GM19438 (cell line): ENCODE results near the gene OR4C6.

Experiments
- ATAC-seq: cut with Tn5 transposase; IDR thresholded peaks from one replicate; pipeline ENCODE4 v1.9.1; 2021; ENCODE audit warnings: low read depth; ENCODE audit not compliant: unreplicated experiment

The OR4C6 gene

DNA sequence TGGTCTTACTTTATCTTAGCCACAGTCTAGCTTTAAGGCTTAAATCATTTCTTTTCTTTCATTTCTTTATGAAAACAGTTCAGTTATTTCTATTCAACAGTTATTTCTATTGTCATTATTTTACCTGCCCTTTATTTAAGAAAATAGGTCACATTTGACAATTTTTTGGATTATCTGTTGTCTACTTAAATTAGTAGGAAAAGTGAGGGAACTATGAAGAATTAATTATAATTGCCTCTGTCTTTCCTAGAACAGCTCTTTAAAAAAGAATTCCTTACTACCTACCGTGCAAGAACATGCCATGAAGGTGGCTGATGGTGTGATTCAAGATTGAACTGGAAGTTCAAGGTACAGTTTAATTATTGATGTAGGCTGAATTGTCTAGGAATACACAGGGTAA lies at the start of gene OR4C6:
TSS of gene OR4C6 (plus strand) at position 301 of the 400 bp plus-strand sequence. CDS start 2,966 bp downstream, outside the sequence.
- no peak for ATAC-seq

DNA sequence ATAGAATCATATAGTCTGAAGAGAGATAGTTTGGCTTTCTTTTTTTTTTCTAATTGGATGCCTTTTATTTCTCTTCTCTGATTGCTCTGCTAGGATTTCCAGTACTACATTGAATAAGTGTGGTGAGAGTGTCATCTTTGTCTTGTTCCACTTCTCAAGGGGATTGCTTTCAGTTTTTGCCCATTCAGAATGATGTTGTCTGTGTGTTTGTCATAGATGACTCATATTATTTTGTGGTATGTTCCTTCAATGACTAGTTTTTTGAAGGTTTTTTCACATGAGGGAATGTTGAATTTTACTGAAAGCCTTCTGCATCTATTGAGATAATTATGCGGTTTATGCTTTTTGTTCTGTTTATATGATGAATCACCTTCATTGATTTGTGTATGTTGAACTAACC lies 37.5 kb upstream of the OR4C6 start:
- no peak for ATAC-seq

GRCh38 chr11:55634813-55635212 lies 27.2 kb upstream of the OR4C6 start, which contains the start of gene OR4P4:
Gene OR4P4 (plus strand): TSS chr11:55635113.
- ATAC-seq = no peak

GRCh38 chr11:55648027-55648426 lies 14.0 kb upstream of the OR4C6 start, which contains the start of gene OR4S2:
Gene OR4S2 (plus strand): TSS chr11:55648327. CDS start chr11:55650904, 2,577 bp downstream.
- ATAC-seq = no peak

- ATAC-seq = no peak
Observed at GRCh38 chr11:55652560-55652959, 9.4 kb upstream of the OR4C6 start.

DNA sequence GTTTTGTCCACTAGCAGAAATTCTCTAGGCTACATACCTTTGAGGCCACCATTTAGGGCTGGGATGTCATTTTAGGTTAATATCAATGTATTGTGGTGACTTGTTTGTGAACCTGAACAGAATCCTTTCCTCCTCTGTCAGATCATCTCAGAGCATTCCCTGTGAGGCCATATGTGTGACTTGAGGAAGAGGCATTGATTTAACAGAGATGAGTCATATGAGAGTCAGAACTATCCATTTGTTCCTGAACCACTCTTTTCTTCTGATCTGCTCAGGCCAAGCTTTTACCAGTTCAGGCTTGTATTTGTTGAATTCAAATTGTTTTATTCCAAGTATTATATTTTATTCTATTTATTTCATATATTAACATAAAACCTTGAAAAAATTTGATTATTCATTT lies 6.9 kb upstream of the OR4C6 start:
- no peak for ATAC-seq

GRCh38 chr11:55658031-55658573 lies 3.9 kb upstream of the OR4C6 start:
- ATAC-seq = peak; percentile 96

GRCh38 chr11:55658608-55659007 lies 3.4 kb upstream of the OR4C6 start:
- peak; percentile 29 for ATAC-seq

GRCh38 chr11:55669376-55669775 lies 7.4 kb downstream of the OR4C6 start:
- ATAC-seq = no peak

DNA sequence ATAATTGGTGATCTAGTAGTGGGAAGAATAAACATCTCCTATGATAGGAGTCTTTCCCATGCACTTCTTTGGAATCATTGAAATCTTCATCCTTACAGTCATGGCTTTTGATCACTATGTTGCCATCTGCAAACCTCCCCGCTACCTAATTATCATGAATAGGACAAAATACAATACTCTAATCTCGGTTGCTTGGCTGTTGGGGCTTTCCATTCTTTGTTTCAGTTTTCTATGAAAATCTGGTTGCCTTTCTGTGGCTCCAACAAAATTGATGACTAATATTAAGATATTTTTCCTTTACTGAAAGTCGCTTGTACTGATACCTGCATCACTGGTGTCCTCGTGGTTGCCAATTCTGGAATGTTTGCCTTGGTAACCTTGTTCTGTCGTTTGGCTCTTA lies 11.9 kb downstream of the OR4C6 start:
- no peak for ATAC-seq

DNA sequence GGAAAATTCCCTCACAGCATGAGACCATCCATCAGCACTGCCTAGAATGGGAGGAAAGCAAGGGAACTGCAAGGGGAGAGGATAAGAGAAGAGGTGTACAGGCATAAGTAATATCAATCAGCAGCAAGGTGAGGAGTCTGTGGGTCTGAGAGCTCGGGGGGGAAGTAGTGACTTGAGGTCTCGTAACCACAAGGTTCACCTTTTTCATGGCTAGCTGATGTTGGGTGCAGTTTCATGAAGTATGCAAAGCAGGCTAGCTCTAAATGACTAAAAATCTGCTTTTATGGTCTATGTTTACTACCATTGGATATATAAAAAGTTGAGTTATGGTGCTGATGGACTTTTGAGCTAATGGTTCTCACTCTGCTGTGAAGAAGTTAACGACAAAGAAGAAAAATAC lies 35.8 kb downstream of the OR4C6 start:
- ATAC-seq = peak; percentile 68

DNA sequence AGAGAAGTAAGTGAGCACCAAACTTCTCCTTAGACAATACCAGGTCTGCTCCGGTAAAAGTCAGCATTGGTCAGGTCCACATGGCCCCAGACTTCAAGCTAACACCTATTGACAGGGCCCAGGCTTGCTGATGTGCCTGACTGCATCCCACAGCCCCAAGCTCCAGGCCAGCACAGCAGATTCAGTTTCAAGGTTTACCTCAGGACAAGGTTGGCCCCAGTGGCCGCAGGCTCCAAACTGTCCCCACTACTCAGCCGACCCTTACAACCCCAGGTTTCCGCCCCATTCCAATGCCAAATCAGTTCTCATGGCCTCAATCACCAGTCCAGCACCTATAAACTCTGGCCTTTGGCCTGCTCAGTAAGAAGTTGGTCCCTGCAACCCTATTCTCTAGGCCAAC lies 39.4 kb downstream of the OR4C6 start:
- no peak for ATAC-seq

DNA sequence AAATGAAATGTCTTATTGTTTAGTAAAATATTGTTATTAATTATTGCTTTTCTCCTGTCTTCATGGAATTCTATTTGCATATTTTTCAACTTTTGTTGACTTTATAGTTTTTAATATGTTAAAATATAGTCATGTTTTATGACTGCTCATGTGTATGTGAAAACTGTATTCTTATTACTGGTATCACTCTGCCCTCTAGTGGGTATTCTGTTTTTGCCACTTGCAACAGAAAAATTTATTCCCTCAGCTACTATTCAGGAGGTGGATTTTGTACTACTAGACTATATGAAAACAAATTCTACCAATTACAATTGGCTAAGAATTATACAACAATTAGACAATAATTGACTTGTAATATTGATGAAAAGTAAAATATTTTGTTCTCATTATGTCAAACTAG lies 45.0 kb downstream of the OR4C6 start:
- no peak for ATAC-seq

DNA sequence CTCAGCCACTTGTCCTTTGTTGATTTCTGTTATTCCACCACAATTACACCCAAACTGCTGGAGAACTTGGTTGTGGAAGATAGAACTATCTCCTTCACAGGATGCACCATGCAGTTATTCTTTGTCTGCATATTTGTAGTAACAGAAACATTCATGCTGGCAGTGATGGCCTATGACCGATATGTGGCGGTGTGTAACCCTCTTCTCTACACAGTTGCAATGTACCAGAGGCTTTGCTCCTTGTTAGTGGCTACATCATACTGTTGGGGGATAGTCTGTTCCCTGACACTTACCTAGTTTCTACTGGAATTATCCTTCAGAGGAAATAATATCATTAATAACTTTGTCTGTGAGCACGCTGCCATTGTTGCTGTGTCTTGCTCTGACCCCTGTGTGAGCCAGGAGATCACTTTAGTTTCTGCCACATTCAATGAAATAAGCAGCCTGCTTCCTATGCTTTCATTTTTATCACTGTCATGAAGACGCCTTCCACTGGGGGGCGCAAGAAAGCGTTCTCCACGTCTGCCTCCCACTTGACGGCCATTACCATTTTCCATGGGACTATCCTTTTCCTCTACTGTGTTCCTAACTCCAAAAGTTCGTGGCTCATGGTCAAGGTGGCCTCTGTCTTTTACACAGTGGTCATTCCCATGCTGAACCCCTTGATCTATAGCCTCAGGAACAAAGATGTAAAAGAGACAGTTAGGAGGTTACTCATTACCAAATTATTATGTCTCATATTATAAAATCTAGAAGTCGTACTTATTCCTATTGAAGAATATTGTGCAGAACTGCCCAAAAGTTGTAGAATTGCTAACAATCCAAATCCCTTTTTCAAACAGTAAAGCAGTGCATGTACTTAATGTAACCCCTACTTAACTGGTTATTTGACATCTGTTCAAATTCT lies 53.2 kb downstream of the OR4C6 start:
- ATAC-seq = no peak
